ENCODE results near the gene TBCD. TPM values are rescaled to one million over a fixed set of nuclear protein-coding genes. Genes with fewer than 3 reads are reported as not detected.

Gene TBCD
- total and polyA plus RNA-seq, 9 of the 15 experiments (the other 6 are each of a cell fraction or from before 2014, with no cell fraction given), result 8.9 to 98.5 (median 28.0) TPM

GRCh38 chr17:82716203-82717010 lies 35.5 kb upstream of the TBCD start, which contains the start of gene FN3KRP (continued):
- TF ChIP-seq, protein P1, sequence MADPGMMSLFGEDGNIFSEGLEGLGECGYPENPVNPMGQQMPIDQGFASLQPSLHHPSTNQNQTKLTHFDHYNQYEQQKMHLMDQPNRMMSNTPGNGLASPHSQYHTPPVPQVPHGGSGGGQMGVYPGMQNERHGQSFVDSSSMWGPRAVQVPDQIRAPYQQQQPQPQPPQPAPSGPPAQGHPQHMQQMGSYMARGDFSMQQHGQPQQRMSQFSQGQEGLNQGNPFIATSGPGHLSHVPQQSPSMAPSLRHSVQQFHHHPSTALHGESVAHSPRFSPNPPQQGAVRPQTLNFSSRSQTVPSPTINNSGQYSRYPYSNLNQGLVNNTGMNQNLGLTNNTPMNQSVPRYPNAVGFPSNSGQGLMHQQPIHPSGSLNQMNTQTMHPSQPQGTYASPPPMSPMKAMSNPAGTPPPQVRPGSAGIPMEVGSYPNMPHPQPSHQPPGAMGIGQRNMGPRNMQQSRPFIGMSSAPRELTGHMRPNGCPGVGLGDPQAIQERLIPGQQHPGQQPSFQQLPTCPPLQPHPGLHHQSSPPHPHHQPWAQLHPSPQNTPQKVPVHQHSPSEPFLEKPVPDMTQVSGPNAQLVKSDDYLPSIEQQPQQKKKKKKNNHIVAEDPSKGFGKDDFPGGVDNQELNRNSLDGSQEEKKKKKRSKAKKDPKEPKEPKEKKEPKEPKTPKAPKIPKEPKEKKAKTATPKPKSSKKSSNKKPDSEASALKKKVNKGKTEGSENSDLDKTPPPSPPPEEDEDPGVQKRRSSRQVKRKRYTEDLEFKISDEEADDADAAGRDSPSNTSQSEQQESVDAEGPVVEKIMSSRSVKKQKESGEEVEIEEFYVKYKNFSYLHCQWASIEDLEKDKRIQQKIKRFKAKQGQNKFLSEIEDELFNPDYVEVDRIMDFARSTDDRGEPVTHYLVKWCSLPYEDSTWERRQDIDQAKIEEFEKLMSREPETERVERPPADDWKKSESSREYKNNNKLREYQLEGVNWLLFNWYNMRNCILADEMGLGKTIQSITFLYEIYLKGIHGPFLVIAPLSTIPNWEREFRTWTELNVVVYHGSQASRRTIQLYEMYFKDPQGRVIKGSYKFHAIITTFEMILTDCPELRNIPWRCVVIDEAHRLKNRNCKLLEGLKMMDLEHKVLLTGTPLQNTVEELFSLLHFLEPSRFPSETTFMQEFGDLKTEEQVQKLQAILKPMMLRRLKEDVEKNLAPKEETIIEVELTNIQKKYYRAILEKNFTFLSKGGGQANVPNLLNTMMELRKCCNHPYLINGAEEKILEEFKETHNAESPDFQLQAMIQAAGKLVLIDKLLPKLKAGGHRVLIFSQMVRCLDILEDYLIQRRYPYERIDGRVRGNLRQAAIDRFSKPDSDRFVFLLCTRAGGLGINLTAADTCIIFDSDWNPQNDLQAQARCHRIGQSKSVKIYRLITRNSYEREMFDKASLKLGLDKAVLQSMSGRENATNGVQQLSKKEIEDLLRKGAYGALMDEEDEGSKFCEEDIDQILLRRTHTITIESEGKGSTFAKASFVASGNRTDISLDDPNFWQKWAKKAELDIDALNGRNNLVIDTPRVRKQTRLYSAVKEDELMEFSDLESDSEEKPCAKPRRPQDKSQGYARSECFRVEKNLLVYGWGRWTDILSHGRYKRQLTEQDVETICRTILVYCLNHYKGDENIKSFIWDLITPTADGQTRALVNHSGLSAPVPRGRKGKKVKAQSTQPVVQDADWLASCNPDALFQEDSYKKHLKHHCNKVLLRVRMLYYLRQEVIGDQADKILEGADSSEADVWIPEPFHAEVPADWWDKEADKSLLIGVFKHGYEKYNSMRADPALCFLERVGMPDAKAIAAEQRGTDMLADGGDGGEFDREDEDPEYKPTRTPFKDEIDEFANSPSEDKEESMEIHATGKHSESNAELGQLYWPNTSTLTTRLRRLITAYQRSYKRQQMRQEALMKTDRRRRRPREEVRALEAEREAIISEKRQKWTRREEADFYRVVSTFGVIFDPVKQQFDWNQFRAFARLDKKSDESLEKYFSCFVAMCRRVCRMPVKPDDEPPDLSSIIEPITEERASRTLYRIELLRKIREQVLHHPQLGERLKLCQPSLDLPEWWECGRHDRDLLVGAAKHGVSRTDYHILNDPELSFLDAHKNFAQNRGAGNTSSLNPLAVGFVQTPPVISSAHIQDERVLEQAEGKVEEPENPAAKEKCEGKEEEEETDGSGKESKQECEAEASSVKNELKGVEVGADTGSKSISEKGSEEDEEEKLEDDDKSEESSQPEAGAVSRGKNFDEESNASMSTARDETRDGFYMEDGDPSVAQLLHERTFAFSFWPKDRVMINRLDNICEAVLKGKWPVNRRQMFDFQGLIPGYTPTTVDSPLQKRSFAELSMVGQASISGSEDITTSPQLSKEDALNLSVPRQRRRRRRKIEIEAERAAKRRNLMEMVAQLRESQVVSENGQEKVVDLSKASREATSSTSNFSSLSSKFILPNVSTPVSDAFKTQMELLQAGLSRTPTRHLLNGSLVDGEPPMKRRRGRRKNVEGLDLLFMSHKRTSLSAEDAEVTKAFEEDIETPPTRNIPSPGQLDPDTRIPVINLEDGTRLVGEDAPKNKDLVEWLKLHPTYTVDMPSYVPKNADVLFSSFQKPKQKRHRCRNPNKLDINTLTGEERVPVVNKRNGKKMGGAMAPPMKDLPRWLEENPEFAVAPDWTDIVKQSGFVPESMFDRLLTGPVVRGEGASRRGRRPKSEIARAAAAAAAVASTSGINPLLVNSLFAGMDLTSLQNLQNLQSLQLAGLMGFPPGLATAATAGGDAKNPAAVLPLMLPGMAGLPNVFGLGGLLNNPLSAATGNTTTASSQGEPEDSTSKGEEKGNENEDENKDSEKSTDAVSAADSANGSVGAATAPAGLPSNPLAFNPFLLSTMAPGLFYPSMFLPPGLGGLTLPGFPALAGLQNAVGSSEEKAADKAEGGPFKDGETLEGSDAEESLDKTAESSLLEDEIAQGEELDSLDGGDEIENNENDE (IDR thresholded peaks at IDR 0.05; ENCODE audit: low read depth, low read length), result no peak
- peak in 1 of 2 experiments; percentile 85; a peak in 2 of 4 replicates for TF ChIP-seq SIN3A (IDR thresholded peaks at IDR 0.05; ENCODE audit: borderline replicate concordance in 2 of 2, control insufficient read depth in 1 of 2, low read depth in 2 of 2, low read length in 2 of 2)
- peak; percentile 33; the same call in 1 of the 2 replicates for TF ChIP-seq FOSL1 (tag; conservative IDR thresholded peaks at IDR 0.05)
